H1 (cell line): ENCODE data around the gene MUC22. TPM values are rescaled to one million over a fixed set of nuclear protein-coding genes. Genes with fewer than 3 reads are reported as not detected.

Experiments
- CTBP2 ChIP-seq: IDR thresholded peaks from 2 replicates; pipeline ENCODE4 v1.7.0; 2011; ENCODE audit warnings: borderline replicate concordance, mild to moderate bottlenecking, moderate library complexity, mixed read lengths, low read length; ENCODE audit not compliant: insufficient read depth, insufficient read length
- TAF7 ChIP-seq: optimal IDR thresholded peaks from 2 replicates; pipeline ENCODE3; 2011; ENCODE audit warnings: low read depth, mild to moderate bottlenecking, inconsistent platforms, low read length, moderate library complexity, borderline replicate concordance
- TCF12 ChIP-seq: IDR thresholded peaks from 2 replicates; pipeline ENCODE4 v1.6.1; 2011; ENCODE audit warnings: low read depth, mild to moderate bottlenecking, low read length
- polyA plus RNA-seq, 7 experiments: library from polyadenylated mRNA; depleted of rRNA in 3 of 7; stranded (reverse) in 5 of 7; unstranded in 2 of 7; fragments of >200 nt in 5 of 7; fragments of 200-250 nt in 2 of 7; gene quantifications; 1 replicate in 5 of 7; 2 replicates in 1 of 7; 4 replicates in 1 of 7; pipeline versions ENCODE4 v1.2.1 to v1.2.3, GENCODE V29; 2011 to 2013; ENCODE audit warnings: missing spikeins in 2 of 7, mixed read lengths in 2 of 7
- total RNA-seq: library from RNA; stranded (reverse); fragmentation: NEBNext Ultra II Directional; extraction: Animal tissue kit (Norgen Biotek cat#: 25700); gene quantifications from 2 replicates; pipeline ENCODE4 v1.2.1, GENCODE V29; 2021

The MUC22 gene
- total and polyA plus RNA-seq, 2 of the 8 experiments (the other 6 are each of a cell fraction or from before 2014, with no cell fraction given), result 0.02 TPM; not detected in 1

- TF ChIP-seq CTBP2, result no peak
- no peak for TF ChIP-seq TAF7
- no peak for TF ChIP-seq TCF12
These were observed 46.2 kb upstream of the MUC22 start (continued) for GRCh38 chr6:30964075-30964474.
